ENCODE measurements around the gene GAREM1.

The GAREM1 gene

DNA sequence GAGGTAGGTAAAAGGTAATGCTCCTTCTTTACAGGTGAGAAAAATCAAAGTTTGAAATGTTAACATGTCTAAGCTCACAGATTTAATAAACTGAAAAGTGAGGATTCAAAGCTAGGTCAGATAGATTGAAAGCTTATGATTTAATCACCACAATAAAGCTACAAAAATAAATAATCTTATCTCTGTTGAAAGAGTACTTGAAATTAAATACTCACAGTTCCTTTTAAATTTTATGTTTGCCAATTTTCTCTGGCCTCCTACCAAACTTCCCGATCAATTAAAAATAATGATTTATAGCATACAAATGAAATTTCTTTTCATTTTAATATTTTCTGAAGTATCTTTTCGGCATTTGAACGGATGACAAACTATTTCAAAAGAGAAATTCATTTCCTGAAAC is 77.3 kb downstream of the GAREM1 start:
- no peak for DNase-seq (ENCODE audit: low spot score in 2 of 2)
- Mint-ChIP-seq H3K27ac (ENCODE audit: low read depth) (no peak overlapping the region), H3K4me1 (no peaks in the 10 kb centered on the region), H3K4me3 (no peak overlapping the region), H3K36me3 (ENCODE audit: insufficient read depth) (no peaks in the 10 kb centered on the region), H3K9me3 (peaks cover 12% of the 10 kb centered on the region), H3K27me3 (peaks cover 32% of the 10 kb centered on the region)
- ATAC-seq (replicated peaks; ENCODE audit: extremely low read depth, poor library complexity, severe bottlenecking), result no peak

DNA sequence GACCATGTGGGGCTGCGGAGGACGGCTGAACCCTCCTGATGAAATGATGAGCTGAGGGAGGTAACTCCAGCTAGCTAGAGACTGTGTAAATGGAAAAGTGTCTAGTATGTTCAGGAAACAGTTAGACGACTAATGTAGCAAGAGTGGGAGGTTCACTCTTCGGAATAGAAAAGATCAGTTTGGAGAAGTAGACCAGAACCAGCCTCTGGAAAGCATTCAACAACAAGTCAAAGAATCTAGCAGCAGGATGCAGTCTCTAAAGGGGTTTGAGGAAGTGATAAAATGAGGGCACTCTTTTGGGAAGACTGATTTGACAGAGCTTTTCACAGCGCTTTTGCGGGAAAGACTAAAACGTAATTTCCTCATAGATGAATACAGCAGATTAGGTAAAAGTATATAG is 79.6 kb downstream of the GAREM1 start:
- no peak overlapping the region for H3K4me3 Mint-ChIP-seq
- H3K27me3 Mint-ChIP-seq, result peaks cover 38% of the 10 kb centered on the region
- H3K9me3 Mint-ChIP-seq, result peaks cover under 1% of the 10 kb centered on the region

DNA sequence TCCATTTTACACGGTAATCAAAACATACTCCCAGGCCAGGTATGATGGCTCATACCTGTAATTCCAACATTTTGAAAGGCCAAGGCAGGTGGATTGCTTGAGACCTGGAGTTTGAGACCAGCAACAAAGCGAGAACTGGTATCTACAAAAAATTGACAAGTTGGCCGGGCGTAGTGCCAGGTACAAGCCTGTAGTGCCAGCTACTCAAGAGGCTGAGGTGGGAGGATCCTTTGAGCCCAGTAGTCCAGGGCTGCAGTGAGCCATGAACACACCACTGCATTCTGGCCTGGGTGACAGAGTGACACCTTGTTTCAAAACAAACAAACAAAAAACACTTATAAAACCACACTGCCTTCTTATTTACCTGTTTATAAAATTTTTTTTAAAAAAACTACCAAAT is 80.8 kb downstream of the GAREM1 start:
- Mint-ChIP-seq H3K4me1 (no peaks in the 10 kb centered on the region), H3K27me3 (peaks cover 26% of the 10 kb centered on the region), H3K9me3 (no peaks in the 10 kb centered on the region), H3K4me3 (no peak overlapping the region), H3K27ac (ENCODE audit: low read depth) (no peak overlapping the region), H3K36me3 (ENCODE audit: insufficient read depth) (no peaks in the 10 kb centered on the region)
- ATAC-seq (replicated peaks; ENCODE audit: extremely low read depth, poor library complexity, severe bottlenecking) (no peak), DNase-seq (ENCODE audit: low spot score in 2 of 2) (no peak)

More for the DNA sequence above, 79.6 kb downstream of the GAREM1 start:
- ATAC-seq (replicated peaks; ENCODE audit: extremely low read depth, poor library complexity, severe bottlenecking) (no peak), DNase-seq (ENCODE audit: low spot score in 2 of 2) (no peak)
- no peak overlapping the region for H3K27ac Mint-ChIP-seq (ENCODE audit: low read depth)
- no peaks in the 10 kb centered on the region for H3K4me1 Mint-ChIP-seq
- no peaks in the 10 kb centered on the region for H3K36me3 Mint-ChIP-seq (ENCODE audit: insufficient read depth)

DNA sequence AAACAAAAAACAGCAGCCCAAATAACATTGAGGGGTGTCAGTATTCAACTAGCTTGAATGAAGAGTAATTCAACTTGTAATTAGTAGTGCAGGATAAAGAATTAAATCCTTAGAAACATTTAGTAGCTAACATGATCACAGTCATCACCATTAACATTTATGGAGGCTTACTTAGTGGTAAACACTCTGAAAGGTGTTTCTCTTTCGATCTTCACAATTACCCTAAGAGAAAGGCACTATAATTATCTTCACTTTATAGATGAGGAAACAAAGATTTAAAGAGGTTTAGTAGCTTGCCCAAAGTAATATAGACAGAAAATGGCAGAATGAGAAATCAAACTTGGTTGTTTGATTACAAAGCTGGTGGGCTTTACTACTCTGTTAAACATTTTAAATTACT is 81.5 kb downstream of the GAREM1 start:
- Mint-ChIP-seq H3K9me3 (no peaks in the 10 kb centered on the region), H3K4me3 (no peak overlapping the region), H3K27ac (ENCODE audit: low read depth) (no peak overlapping the region), H3K4me1 (no peaks in the 10 kb centered on the region), H3K36me3 (ENCODE audit: insufficient read depth) (no peaks in the 10 kb centered on the region), H3K27me3 (peaks cover 24% of the 10 kb centered on the region)
- ATAC-seq (replicated peaks; ENCODE audit: extremely low read depth, poor library complexity, severe bottlenecking) (no peak), DNase-seq (ENCODE audit: low spot score in 2 of 2) (no peak)

DNA sequence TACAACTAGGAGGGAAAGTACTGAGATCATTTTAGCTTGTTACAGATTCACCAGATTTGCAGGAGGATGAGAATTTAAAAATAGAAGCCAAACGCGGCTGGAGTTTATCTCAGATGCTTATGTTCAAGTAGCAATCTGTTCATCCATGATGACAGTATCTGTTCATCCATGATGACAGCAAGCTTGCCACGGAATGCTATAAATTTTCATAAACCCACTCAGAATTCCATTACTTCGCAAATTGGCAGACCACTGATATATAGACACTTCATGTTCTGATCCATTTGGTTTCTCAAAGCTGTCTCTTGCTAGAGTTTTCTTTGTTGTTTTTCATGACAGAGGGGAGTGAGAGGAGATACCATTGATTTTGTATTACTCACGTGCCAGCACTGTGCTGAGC is 84.2 kb downstream of the GAREM1 start:
- no peak for DNase-seq (ENCODE audit: low spot score in 2 of 2)
- Mint-ChIP-seq H3K27ac (ENCODE audit: low read depth) (no peak overlapping the region), H3K4me1 (no peaks in the 10 kb centered on the region), H3K9me3 (no peaks in the 10 kb centered on the region), H3K36me3 (ENCODE audit: insufficient read depth) (no peaks in the 10 kb centered on the region), H3K27me3 (peaks cover 35% of the 10 kb centered on the region), H3K4me3 (no peak overlapping the region)
- ATAC-seq (replicated peaks; ENCODE audit: extremely low read depth, poor library complexity, severe bottlenecking), result no peak

DNA sequence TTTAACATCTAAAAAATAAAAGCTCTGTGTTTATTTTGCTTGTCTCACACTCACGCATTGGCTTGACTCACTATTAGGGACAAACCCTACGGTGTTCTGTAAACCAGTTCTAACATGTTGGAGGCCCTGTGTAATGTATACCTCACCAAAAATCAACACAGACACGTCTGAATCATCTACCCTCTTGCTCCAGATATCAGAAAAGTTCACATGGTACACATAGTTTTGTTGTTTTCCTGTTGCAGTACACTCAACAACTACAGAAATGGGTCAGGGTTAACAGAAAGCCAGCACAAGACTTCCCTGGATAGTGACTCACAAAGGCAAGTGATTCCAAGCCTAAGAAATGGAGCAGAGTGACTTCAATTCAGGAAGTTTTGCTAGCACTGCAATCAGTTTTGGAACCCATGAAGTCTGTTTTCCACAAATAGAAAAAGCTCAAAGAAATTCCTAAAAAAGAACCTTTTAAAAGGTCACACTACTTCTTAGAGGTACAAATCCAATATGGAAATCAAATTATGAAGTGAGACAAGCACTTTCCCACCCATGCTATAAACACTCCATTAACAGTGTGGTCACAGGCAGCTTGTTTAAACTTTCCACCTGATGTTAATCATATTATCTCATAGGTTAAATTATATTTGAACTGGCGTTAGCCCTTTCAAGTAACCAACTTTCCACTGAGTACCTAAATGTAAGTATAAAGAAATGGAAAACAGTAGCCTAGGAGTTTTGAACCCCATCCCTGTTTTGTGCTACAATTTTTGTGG is 87.4 kb downstream of the GAREM1 start:
- Mint-ChIP-seq H3K4me3 (no peak overlapping the region), H3K9me3 (no peaks in the 10 kb centered on the region), H3K36me3 (ENCODE audit: insufficient read depth) (no peaks in the 10 kb centered on the region), H3K27ac (ENCODE audit: low read depth) (no peak overlapping the region), H3K27me3 (peaks cover 26% of the 10 kb centered on the region), H3K4me1 (no peaks in the 10 kb centered on the region)
- no peak for ATAC-seq (replicated peaks; ENCODE audit: extremely low read depth, poor library complexity, severe bottlenecking)
- no peak for DNase-seq (ENCODE audit: low spot score in 2 of 2)

DNA sequence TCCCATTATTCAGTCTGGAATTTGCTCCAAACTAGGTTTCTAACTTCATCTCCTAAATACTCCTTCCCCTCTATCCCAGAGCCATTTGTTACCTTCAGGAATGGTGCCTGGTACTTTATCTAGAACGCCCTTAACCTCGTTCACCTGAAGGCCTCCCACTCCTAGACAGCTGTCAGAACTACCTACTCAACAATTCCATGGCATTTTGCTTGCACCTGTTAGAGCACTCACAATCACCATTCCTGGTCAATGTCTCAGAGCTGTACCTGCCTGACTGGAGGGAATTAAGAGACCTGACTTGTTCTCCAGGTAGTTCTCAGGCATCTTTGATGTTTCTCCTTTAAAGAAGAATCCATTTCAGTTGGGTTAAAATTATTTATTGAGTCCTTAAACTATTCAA is 88.9 kb downstream of the GAREM1 start:
- Mint-ChIP-seq H3K27me3 (peaks cover 19% of the 10 kb centered on the region), H3K4me1 (no peaks in the 10 kb centered on the region), H3K4me3 (no peak overlapping the region), H3K9me3 (no peaks in the 10 kb centered on the region), H3K36me3 (ENCODE audit: insufficient read depth) (no peaks in the 10 kb centered on the region), H3K27ac (ENCODE audit: low read depth) (no peak overlapping the region)
- DNase-seq (ENCODE audit: low spot score in 2 of 2), result no peak
- no peak for ATAC-seq (replicated peaks; ENCODE audit: extremely low read depth, poor library complexity, severe bottlenecking)

DNA sequence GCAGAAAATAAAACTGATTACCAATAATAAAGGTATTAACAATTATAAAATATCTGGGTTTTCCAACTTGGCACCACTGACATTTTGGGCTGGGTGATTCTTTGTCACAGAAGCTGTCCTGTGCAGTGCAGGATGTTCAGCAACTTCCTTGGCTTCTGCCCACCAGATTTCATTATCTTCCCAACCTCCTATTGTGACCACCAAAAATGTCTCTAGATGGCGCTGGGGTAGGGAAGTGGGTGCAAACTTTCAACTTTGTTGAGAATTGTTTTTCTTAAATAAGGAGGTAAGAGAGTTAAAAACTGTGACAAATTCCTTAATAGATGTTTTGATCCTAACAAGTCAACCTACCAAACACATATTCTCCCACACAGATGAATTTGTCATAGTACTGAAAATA is 90.1 kb downstream of the GAREM1 start:
- no peak for ATAC-seq (replicated peaks; ENCODE audit: extremely low read depth, poor library complexity, severe bottlenecking)
- no peaks in the 10 kb centered on the region for H3K9me3 Mint-ChIP-seq

DNA sequence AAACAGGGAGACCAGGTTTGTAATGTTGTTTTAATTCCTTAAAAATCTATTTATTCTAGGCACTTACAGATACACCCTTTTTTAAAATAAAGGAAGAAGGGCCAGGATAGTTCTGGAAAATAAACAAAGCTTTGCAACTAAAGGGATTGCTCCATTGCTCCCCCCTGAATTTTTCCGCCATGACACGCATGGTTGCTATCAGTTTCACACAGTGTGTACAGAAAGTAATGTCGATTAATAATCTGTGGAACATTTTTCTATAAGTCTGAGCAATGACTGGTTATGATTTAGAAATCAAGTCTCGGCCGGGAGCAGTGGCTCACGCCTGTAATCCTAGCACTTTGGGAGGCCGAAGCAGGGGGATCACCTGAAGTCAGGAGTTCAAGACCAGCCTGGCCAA is 90.8 kb downstream of the GAREM1 start:
- Mint-ChIP-seq H3K4me3 (no peak overlapping the region), H3K9me3 (no peaks in the 10 kb centered on the region), H3K27me3 (peaks cover 19% of the 10 kb centered on the region), H3K36me3 (ENCODE audit: insufficient read depth) (no peaks in the 10 kb centered on the region), H3K4me1 (no peaks in the 10 kb centered on the region), H3K27ac (ENCODE audit: low read depth) (no peak overlapping the region)
- ATAC-seq (replicated peaks; ENCODE audit: extremely low read depth, poor library complexity, severe bottlenecking) (no peak), DNase-seq (ENCODE audit: low spot score in 2 of 2) (no peak)

More for the DNA sequence above, 90.1 kb downstream of the GAREM1 start:
- no peak overlapping the region for H3K4me3 Mint-ChIP-seq
- no peak overlapping the region for H3K27ac Mint-ChIP-seq (ENCODE audit: low read depth)
- H3K36me3 Mint-ChIP-seq (ENCODE audit: insufficient read depth), result no peaks in the 10 kb centered on the region
- peaks cover 19% of the 10 kb centered on the region for H3K27me3 Mint-ChIP-seq
- H3K4me1 Mint-ChIP-seq, result no peaks in the 10 kb centered on the region
- DNase-seq (ENCODE audit: low spot score in 2 of 2), result no peak

DNA sequence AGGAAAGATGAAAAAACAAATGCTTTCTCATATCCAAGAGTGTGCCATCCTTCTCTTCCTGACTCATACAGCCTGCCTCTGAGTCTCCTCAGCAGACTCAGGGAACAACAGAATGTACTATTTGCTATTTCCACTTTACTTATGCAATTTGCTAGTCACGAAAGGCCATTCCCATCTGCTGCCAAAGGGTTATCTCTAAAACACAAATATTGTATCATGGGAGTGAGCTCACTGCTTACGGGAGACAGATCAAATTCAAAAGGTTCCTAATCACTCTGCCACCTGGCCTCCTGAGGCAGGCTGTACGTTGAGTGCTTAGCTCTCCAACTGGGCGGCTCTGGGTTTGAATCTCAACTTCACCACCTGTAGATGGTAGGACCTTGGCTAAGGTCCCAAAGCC is 92.0 kb downstream of the GAREM1 start:
- no peaks in the 10 kb centered on the region for H3K36me3 Mint-ChIP-seq (ENCODE audit: insufficient read depth)
- no peak for ATAC-seq (replicated peaks; ENCODE audit: extremely low read depth, poor library complexity, severe bottlenecking)
- no peak overlapping the region for H3K4me3 Mint-ChIP-seq
- no peaks in the 10 kb centered on the region for H3K4me1 Mint-ChIP-seq
- H3K27ac Mint-ChIP-seq (ENCODE audit: low read depth), result no peak overlapping the region
- H3K27me3 Mint-ChIP-seq, result peaks cover 19% of the 10 kb centered on the region
- H3K9me3 Mint-ChIP-seq, result no peaks in the 10 kb centered on the region
- DNase-seq (ENCODE audit: low spot score in 2 of 2), result no peak

DNA sequence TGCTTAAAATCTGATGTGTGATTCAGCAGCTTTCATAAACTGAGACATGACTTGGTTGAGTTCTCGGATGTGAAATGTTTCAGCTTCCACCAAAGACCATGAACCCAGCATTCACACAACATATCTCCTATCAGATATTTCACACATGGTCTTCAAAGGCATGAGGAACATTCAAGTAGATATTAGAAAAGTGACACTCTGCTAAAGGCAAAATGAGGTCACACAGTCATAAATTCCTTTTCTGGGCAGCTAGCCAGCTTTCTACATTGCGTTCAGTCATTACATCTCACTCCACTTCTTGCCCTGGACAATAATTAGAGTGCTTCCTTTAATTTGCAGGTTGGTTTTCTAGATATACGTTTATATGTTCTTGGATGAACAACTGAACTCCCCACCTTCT is 96.7 kb downstream of the GAREM1 start:
- Mint-ChIP-seq H3K36me3 (ENCODE audit: insufficient read depth) (no peaks in the 10 kb centered on the region), H3K4me3 (no peak overlapping the region), H3K27ac (ENCODE audit: low read depth) (no peak overlapping the region), H3K27me3 (no peaks in the 10 kb centered on the region), H3K9me3 (no peaks in the 10 kb centered on the region), H3K4me1 (no peaks in the 10 kb centered on the region)
- ATAC-seq (replicated peaks; ENCODE audit: extremely low read depth, poor library complexity, severe bottlenecking) (no peak), DNase-seq (ENCODE audit: low spot score in 2 of 2) (no peak)

DNA sequence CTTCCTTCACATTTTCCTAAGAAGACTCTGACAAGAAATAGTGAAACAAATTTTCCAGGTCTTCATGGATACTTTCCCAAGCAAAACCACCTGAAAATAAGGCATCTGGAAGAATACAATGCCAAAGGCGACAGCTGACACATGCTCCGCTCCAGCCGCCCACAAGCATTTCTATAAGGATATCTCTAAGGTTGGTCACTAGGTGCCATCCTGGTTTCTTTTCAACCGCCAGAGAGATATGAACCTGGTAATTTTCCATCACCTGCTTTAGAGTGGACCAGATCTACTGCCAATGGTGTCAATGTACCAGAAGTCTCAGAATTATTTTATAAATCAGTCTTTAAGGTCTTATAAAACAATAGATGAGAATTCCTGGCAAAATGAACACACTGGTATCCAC is 97.2 kb downstream of the GAREM1 start:
- H3K27ac Mint-ChIP-seq (ENCODE audit: low read depth), result no peak overlapping the region
- H3K4me3 Mint-ChIP-seq, result no peak overlapping the region
- ATAC-seq (replicated peaks; ENCODE audit: extremely low read depth, poor library complexity, severe bottlenecking), result no peak
- DNase-seq (ENCODE audit: low spot score in 2 of 2), result no peak
- no peaks in the 10 kb centered on the region for H3K9me3 Mint-ChIP-seq
- no peaks in the 10 kb centered on the region for H3K4me1 Mint-ChIP-seq
- peaks cover 1% of the 10 kb centered on the region for H3K27me3 Mint-ChIP-seq
- H3K36me3 Mint-ChIP-seq (ENCODE audit: insufficient read depth), result no peaks in the 10 kb centered on the region

DNA sequence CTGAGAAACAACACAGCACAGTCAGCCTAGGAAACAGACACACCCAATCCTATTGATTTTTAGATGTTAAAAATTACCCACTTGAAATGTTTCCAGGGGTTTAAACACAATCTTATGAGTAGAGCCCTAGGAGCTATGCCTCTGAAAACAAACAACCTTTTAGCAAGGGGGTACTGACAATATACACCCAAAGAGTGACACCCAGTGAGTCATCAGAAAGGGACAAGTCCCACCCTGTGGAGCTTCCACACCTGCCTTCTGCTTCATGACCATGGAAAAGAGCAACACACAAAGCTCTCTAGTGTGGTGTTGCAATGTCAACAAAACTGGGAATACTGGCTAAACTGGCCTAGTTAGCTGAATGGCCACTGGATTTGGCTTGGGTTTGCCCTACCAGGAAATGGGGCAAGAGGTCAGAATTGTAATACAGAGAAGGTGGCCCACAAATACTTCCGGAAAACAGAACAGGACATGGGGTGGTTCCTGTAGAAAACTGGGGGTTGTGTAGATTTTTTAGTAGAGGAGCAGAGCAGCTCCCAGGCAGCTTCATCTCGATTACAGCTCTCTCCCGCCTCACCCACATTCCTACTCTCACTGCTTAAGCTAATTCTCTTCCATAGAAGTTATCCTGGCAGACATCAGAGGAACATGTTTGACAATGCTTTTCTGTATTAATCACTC is 98.2 kb downstream of the GAREM1 start:
- Mint-ChIP-seq H3K36me3 (ENCODE audit: insufficient read depth) (no peaks in the 10 kb centered on the region), H3K27me3 (peaks cover 11% of the 10 kb centered on the region), H3K4me3 (no peak overlapping the region), H3K4me1 (no peaks in the 10 kb centered on the region), H3K27ac (ENCODE audit: low read depth) (no peak overlapping the region), H3K9me3 (no peaks in the 10 kb centered on the region)
- DNase-seq (ENCODE audit: low spot score in 2 of 2), result no peak
- no peak for ATAC-seq (replicated peaks; ENCODE audit: extremely low read depth, poor library complexity, severe bottlenecking)

All from central memory CD8-positive, alpha-beta T cell (primary cell).